H1 (cell line): ENCODE measurements around the gene CFAP54. TPM values are rescaled to one million over a fixed set of nuclear protein-coding genes. Genes with fewer than 3 reads are reported as not detected.

Experiments used
- CTCF ChIA-PET: fragments of 300-600 bp; sonication (Branson Sonifier 250); formaldehyde crosslinking; loops from one replicate; lab custom pipeline; 2021; ENCODE audit not compliant: partially characterized antibody; lab: Charles Lee
- POLR2A ChIA-PET: fragments of 300-600 bp; sonication (Branson Sonifier 250); formaldehyde crosslinking; loops from one replicate; lab custom pipeline; 2021; ENCODE audit warnings: inconsistent platforms; ENCODE audit not compliant: partially characterized antibody; lab: Charles Lee
- DNase-seq, 2 experiments: peaks; one replicate each; pipeline versions ENCODE4 v3.0.0 to v3.0.0-alpha.2; 2010 to 2022; ENCODE audit warnings: low spot score in 2 of 2, low read depth in 1 of 2, mixed read lengths in 1 of 2
- FAIRE-seq: peaks from 2 replicates; lab custom pipeline; 2011; peaks lifted over from hg19 to GRCh38; lab: Jason Lieb, UNC
- H2AFZ ChIP-seq: 2 replicates; pipeline ENCODE4 v1.8.1; 2012; ENCODE audit warnings: low read length, inconsistent platforms
- H2AK5ac ChIP-seq: 2 replicates; pipeline ENCODE4 v1.6.1; 2013; ENCODE audit warnings: low read depth, low read length
- H2BK120ac ChIP-seq: replicated peaks from 2 replicates; pipeline ENCODE3; 2013; ENCODE audit warnings: low read depth, low read length, inconsistent platforms
- H2BK12ac ChIP-seq: 2 replicates; pipeline ENCODE4 v1.6.1; 2013; ENCODE audit warnings: low read depth, low read length
- H2BK15ac ChIP-seq: 2 replicates; pipeline ENCODE4 v1.6.1; 2013; ENCODE audit warnings: low read length
- H2BK20ac ChIP-seq: 2 replicates; pipeline ENCODE4 v1.6.1; 2013; ENCODE audit warnings: low read length
- H2BK5ac ChIP-seq: 2 replicates; pipeline ENCODE4 v1.6.1; 2013; ENCODE audit warnings: low read depth, low read length
- H3K14ac ChIP-seq: 2 replicates; pipeline ENCODE4 v1.6.1; 2013; ENCODE audit warnings: inconsistent platforms; ENCODE audit not compliant: insufficient read length
- H3K18ac ChIP-seq: 2 replicates; pipeline ENCODE4 v1.6.1; 2013; ENCODE audit warnings: low read length; ENCODE audit errors: extremely low read depth
- H3K23ac ChIP-seq: 2 replicates; pipeline ENCODE4 v1.6.1; 2013; ENCODE audit warnings: inconsistent platforms; ENCODE audit not compliant: insufficient read length
- H3K23me2 ChIP-seq: 2 replicates; pipeline ENCODE4 v1.6.1; 2013; ENCODE audit warnings: low read depth, low read length
- H3K27ac ChIP-seq: 2 replicates; pipeline ENCODE4 v1.6.1; 2011; ENCODE audit warnings: low read depth, low read length, inconsistent platforms
- H3K27me3 ChIP-seq, 4 experiments: replicated peaks in 1 of 4; 1 replicate in 1 of 4; 2 replicates in 3 of 4; pipeline versions ENCODE4 v1.6.1 to v1.8.1; 2011 to 2013; ENCODE audit warnings: low read length in 3 of 4, mild to moderate bottlenecking in 3 of 4, inconsistent platforms in 2 of 4, mixed read lengths in 2 of 4, moderate library complexity in 1 of 4; ENCODE audit not compliant: control insufficient read depth in 3 of 4, insufficient read depth in 3 of 4; ENCODE audit errors: extremely low read depth in 1 of 4
- H3K36me3 ChIP-seq, 4 experiments: 2 replicates each; pipeline versions ENCODE4 v1.6.1 to v1.8.1; 2011 to 2013; ENCODE audit warnings: mild to moderate bottlenecking in 4 of 4, low read length in 3 of 4, moderate library complexity in 2 of 4, control low read depth in 1 of 4, inconsistent platforms in 1 of 4; ENCODE audit not compliant: insufficient read depth in 4 of 4, control insufficient read depth in 2 of 4
- H3K4ac ChIP-seq: replicated peaks from 2 replicates; pipeline ENCODE3; 2013; ENCODE audit warnings: low read length, low read depth, mixed read lengths, inconsistent platforms; ENCODE audit not compliant: insufficient read length
- H3K4me1 ChIP-seq, 4 experiments: replicated peaks in 1 of 4; 1 replicate in 1 of 4; 2 replicates in 3 of 4; pipeline versions ENCODE4 v1.6.1 to v1.8.1; 2011 to 2013; ENCODE audit warnings: low read length in 3 of 4, inconsistent platforms in 2 of 4, mixed read lengths in 1 of 4; ENCODE audit not compliant: insufficient read depth in 4 of 4, control insufficient read depth in 3 of 4
- H3K4me2 ChIP-seq, 2 experiments: 2 replicates each; pipeline versions ENCODE4 v1.6.1 to v1.8.1; 2011 to 2013; ENCODE audit warnings: low read depth in 2 of 2, low read length in 2 of 2, control low read depth in 1 of 2, inconsistent platforms in 1 of 2, mild to moderate bottlenecking in 1 of 2; ENCODE audit not compliant: insufficient read depth in 1 of 2
- H3K4me3 ChIP-seq, 4 experiments: fragments of 200-600, 300-600 bp in 1 of 4; sonication (generic), shearing (Covaris generic), sonication (Bioruptor Twin) in 1 of 4; 2 replicates each; pipeline versions ENCODE4 v1.5.1 to v1.8.1; 2011 to 2016; ENCODE audit warnings: low read length in 4 of 4, low read depth in 3 of 4, control low read depth in 2 of 4, inconsistent platforms in 2 of 4, mild to moderate bottlenecking in 2 of 4, mixed read lengths in 1 of 4, moderate library complexity in 1 of 4; ENCODE audit not compliant: insufficient read depth in 2 of 4; ENCODE audit errors: extremely low read depth in 1 of 4
- H3K56ac ChIP-seq: replicated peaks from 2 replicates; pipeline ENCODE3; 2013; ENCODE audit warnings: low read depth, mild to moderate bottlenecking, mixed read lengths, low read length, inconsistent platforms; ENCODE audit not compliant: insufficient read length
- H3K79me1 ChIP-seq: 2 replicates; pipeline ENCODE4 v1.6.1; 2013; ENCODE audit warnings: low read depth, low read length, control low read depth
- H3K79me2 ChIP-seq, 2 experiments: 2 replicates each; pipeline versions ENCODE4 v1.6.1 to v1.8.1; 2012 to 2013; ENCODE audit warnings: low read length in 2 of 2, mild to moderate bottlenecking in 2 of 2, inconsistent platforms in 1 of 2; ENCODE audit not compliant: insufficient read depth in 2 of 2, control insufficient read depth in 1 of 2
- H3K9ac ChIP-seq, 4 experiments: replicated peaks in 1 of 4; 1 replicate in 1 of 4; 2 replicates in 3 of 4; pipeline versions ENCODE4 v1.6.1 to v1.8.1; 2011 to 2013; ENCODE audit warnings: low read depth in 3 of 4, low read length in 3 of 4, control low read depth in 2 of 4, mild to moderate bottlenecking in 2 of 4, moderate library complexity in 2 of 4, inconsistent platforms in 1 of 4; ENCODE audit errors: extremely low read depth in 1 of 4
- H3K9me3 ChIP-seq, 2 experiments: 2 replicates each; pipeline versions ENCODE4 v1.6.1 to v1.8.1; 2012 to 2013; ENCODE audit warnings: mild to moderate bottlenecking in 2 of 2, moderate library complexity in 2 of 2, control low read depth in 1 of 2, inconsistent platforms in 1 of 2, low read depth in 1 of 2, low read length in 1 of 2, mixed read lengths in 1 of 2; ENCODE audit not compliant: insufficient read depth in 2 of 2
- H4K20me1 ChIP-seq, 2 experiments: replicated peaks in 1 of 2; 2 replicates each; pipeline versions ENCODE3 to v1.8.1; 2011 to 2013; ENCODE audit warnings: inconsistent platforms in 2 of 2, low read length in 2 of 2, mild to moderate bottlenecking in 1 of 2; ENCODE audit not compliant: insufficient read depth in 2 of 2, control insufficient read depth in 1 of 2
- H4K5ac ChIP-seq: 2 replicates; pipeline ENCODE4 v1.6.1; 2013; ENCODE audit warnings: low read length, low read depth, mixed read lengths, inconsistent platforms; ENCODE audit not compliant: insufficient read length
- H4K8ac ChIP-seq: 2 replicates; pipeline ENCODE4 v1.8.0; 2013; ENCODE audit warnings: mild to moderate bottlenecking, moderate library complexity, low read length, inconsistent platforms; ENCODE audit not compliant: insufficient read depth; ENCODE audit errors: extremely low read depth
- H4K91ac ChIP-seq: replicated peaks from 2 replicates; pipeline ENCODE3; 2013; ENCODE audit warnings: low read length, mixed read lengths, inconsistent platforms; ENCODE audit not compliant: insufficient read length
- CHD1 ChIP-seq: IDR thresholded peaks from 2 replicates; pipeline ENCODE4 v1.6.1; 2012; ENCODE audit warnings: low read depth, low read length, improper control_type of control experiment
- CREB1 ChIP-seq: IDR thresholded peaks from 2 replicates; pipeline ENCODE4 v1.6.1; 2012; ENCODE audit warnings: inconsistent platforms
- EGR1 ChIP-seq: IDR thresholded peaks from 2 replicates; pipeline ENCODE4 v1.6.1; 2011; ENCODE audit warnings: low read depth, low read length, borderline replicate concordance
- EP300 ChIP-seq, 2 experiments: IDR thresholded peaks; 1 replicate in 1 of 2; 2 replicates in 1 of 2; pipeline ENCODE4 v1.6.1; 2011 to 2012; ENCODE audit warnings: low read depth in 2 of 2, low read length in 2 of 2, mild to moderate bottlenecking in 2 of 2, borderline replicate concordance in 1 of 2, inconsistent platforms in 1 of 2, moderate library complexity in 1 of 2
- FOSL1 ChIP-seq: IDR thresholded peaks from 2 replicates; pipeline ENCODE4 v1.6.1; 2011; ENCODE audit warnings: mild to moderate bottlenecking, low read depth, low read length, moderate library complexity; ENCODE audit not compliant: insufficient read depth
- JUN ChIP-seq: IDR thresholded peaks from 2 replicates; pipeline ENCODE4 v1.6.1; 2011; ENCODE audit warnings: low read depth, mild to moderate bottlenecking, improper control_type of control experiment, low read length
- JUND ChIP-seq: IDR thresholded peaks from 2 replicates; pipeline ENCODE4 v1.6.1; 2011; ENCODE audit warnings: mild to moderate bottlenecking, improper control_type of control experiment, low read length
- RBBP5 ChIP-seq: IDR thresholded peaks from 2 replicates; pipeline ENCODE4 v1.7.1; 2012; ENCODE audit warnings: low read depth, mild to moderate bottlenecking, inconsistent platforms, low read length, moderate library complexity, borderline replicate concordance
- SIN3A ChIP-seq, 2 experiments: IDR thresholded peaks in 1 of 2; conservative IDR thresholded peaks in 1 of 2; 2 replicates each; pipeline ENCODE4 v1.6.1; 2011 to 2012; ENCODE audit warnings: low read length in 2 of 2, improper control_type of control experiment in 1 of 2, low read depth in 1 of 2, mild to moderate bottlenecking in 1 of 2
- SP1 ChIP-seq: IDR thresholded peaks from 2 replicates; pipeline ENCODE4 v1.6.1; 2011; ENCODE audit warnings: low read depth, low read length
- SUZ12 ChIP-seq: fragments of 200-600 bp; sonication (generic); IDR thresholded peaks from 2 replicates; pipeline ENCODE4 v1.6.1; 2012; ENCODE audit warnings: mild to moderate bottlenecking, inconsistent platforms, low read length, moderate library complexity, mixed read lengths
- TAF1 ChIP-seq: IDR thresholded peaks from 2 replicates; pipeline ENCODE4 v1.6.1; 2011; ENCODE audit warnings: mild to moderate bottlenecking, low read depth, low read length
- TEAD4 ChIP-seq: IDR thresholded peaks from 2 replicates; pipeline ENCODE4 v1.6.1; 2012; ENCODE audit warnings: low read depth, low read length, inconsistent platforms, mixed read lengths
- ZNF274 ChIP-seq: IDR thresholded peaks from 2 replicates; pipeline ENCODE4 v1.7.0; 2012; ENCODE audit warnings: low read length, borderline replicate concordance; ENCODE audit errors: extremely low read depth
- WGBS, 2 experiments: shearing (Covaris generic) in 1 of 2; methylation state at CpG; one replicate each; pipeline versions ENCODE4 v1.1.6 to v1.1.7; 2013 to 2015; ENCODE audit warnings: low lambda C conversion rate in 2 of 2, mixed read lengths in 2 of 2, inconsistent platforms in 1 of 2, low coverage in 1 of 2, missing lambda C conversion rate in 1 of 2; ENCODE audit not compliant: insufficient replicate concordance in 2 of 2, insufficient coverage in 1 of 2, insufficient read length in 1 of 2; ENCODE audit errors: extremely low coverage in 1 of 2, missing lambda C conversion rate in 1 of 2; 5-methylcytosine and 5-hydroxymethylcytosine counted together
- polyA plus RNA-seq, 7 experiments: library from polyadenylated mRNA; depleted of rRNA in 3 of 7; stranded (reverse) in 5 of 7; unstranded in 2 of 7; fragments of >200 nt in 5 of 7; fragments of 200-250 nt in 2 of 7; gene quantifications; 1 replicate in 5 of 7; 2 replicates in 1 of 7; 4 replicates in 1 of 7; pipeline versions ENCODE4 v1.2.1 to v1.2.3, GENCODE V29; 2011 to 2013; ENCODE audit warnings: missing spikeins in 2 of 7, mixed read lengths in 2 of 7
- total RNA-seq: library from RNA; stranded (reverse); fragmentation: NEBNext Ultra II Directional; extraction: Animal tissue kit (Norgen Biotek cat#: 25700); gene quantifications from 2 replicates; pipeline ENCODE4 v1.2.1, GENCODE V29; 2021

CFAP54 gene
- total and polyA plus RNA-seq, 2 of the 8 experiments (the other 6 are each of a cell fraction or from before 2014, with no cell fraction given), result 0.17 to 0.33 TPM

DNA sequence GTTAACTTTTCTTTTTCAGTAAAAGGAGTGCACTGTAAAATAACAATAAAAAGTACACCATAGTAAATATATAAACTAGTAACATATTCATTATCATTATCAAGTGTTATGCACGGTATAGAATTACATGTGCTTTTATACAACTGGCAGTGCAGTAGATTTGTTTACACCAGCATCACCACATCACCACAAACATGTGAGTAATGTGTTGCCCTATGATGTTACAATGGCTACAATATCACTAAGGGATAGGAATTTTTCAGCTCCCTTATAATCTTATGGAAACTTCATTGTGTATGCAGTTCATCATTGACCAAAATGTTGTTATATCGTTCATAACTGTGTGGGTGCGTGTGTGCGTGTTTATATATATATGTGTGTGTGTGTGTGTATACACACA is 394.2 kb downstream of the CFAP54 start:
- Histone ChIP-seq H3K18ac (no peak overlapping the region), H3K4me2 (no peak overlapping the region), H4K8ac (no peak overlapping the region), H3K79me2 (no peaks in the 10 kb centered on the region), H2AK5ac (no peak overlapping the region), H3K14ac (no peak overlapping the region), H4K91ac (no peak overlapping the region), H2BK20ac (no peak overlapping the region), H3K4me1 (no peaks in the 10 kb centered on the region), H4K20me1 (no peaks in the 10 kb centered on the region), H3K56ac (no peak overlapping the region), H3K4me3 (no peak overlapping the region), H3K27ac (no peak overlapping the region), H2BK12ac (no peak overlapping the region), H3K9ac (no peak overlapping the region), H3K23me2 (no peaks in the 10 kb centered on the region; the same call in 1 of the 2 replicates), H3K9me3 (no peaks in the 10 kb centered on the region), H2BK120ac (no peak overlapping the region), H3K79me1 (no peaks in the 10 kb centered on the region), H2BK15ac (no peak overlapping the region), H3K36me3 (no peaks in the 10 kb centered on the region), H3K23ac (no peak overlapping the region), H3K4ac (no peak overlapping the region), H2AFZ (no peak overlapping the region), H2BK5ac (no peak overlapping the region), H3K27me3 (no peaks in the 10 kb centered on the region), H4K5ac (no peak overlapping the region)
- DNase-seq, result no peak
- 91% methylated on average over 4 of the region's 4 CpGs; no CpG with 5 or more reads in 1 of the 2 experiments for WGBS, 2 experiments
- ChIA-PET POLR2A (no interaction called here), CTCF (interaction anchor here (0.8 to 1.1 kb wide), 2 partner anchors 10 to 11 kb away, joined by 3 read pairs; no protein-coding TSS in a partner anchor)
- no peak for FAIRE-seq
- TF ChIP-seq SP1 (no peak), SUZ12 (no peak), JUND (no peak), EP300 (IDR thresholded peaks at IDR 0.05; ENCODE audit: borderline replicate concordance in 1 of 2, low read depth in 2 of 2, low read length in 2 of 2) (no peak), RBBP5 (no peak), JUN (no peak), EGR1 (no peak), SIN3A (conservative IDR thresholded peaks at IDR 0.05 in 1 of 2, IDR thresholded peaks at IDR 0.05 in 1 of 2; ENCODE audit: low read depth in 1 of 2, low read length in 2 of 2) (no peak), CHD1 (no peak), TEAD4 (no peak), TAF1 (no peak), ZNF274 (no peak), FOSL1 (no peak), CREB1 (no peak)
